ENCODE data around the gene MAP1LC3B.

MAP1LC3B gene

GRCh38 chr16:87451563-87452210, 59.6 kb downstream of the MAP1LC3B start:
- Histone ChIP-seq H3K4me3 (ENCODE audit: low read length, poor library complexity, severe bottlenecking) (no peak overlapping the region), H3K9ac (ENCODE audit: low read depth, low read length, poor library complexity, severe bottlenecking) (no peak overlapping the region), H3K9me3 (ENCODE audit: insufficient read depth, low read depth, low read length) (no peaks in the 10 kb centered on the region), H3K79me2 (ENCODE audit: insufficient read depth, low read length) (no peaks in the 10 kb centered on the region), H3K4me1 (ENCODE audit: insufficient read depth, low read length, poor library complexity, severe bottlenecking) (no peaks in the 10 kb centered on the region), H3F3A (ENCODE audit: low read depth) (no peaks in the 10 kb centered on the region), H2AFZ (ENCODE audit: low read length) (no peak overlapping the region), H3K4me2 (ENCODE audit: low read depth, low read length, poor library complexity, severe bottlenecking) (no peak overlapping the region), H3K36me3 (ENCODE audit: insufficient read depth, low read length) (no peaks in the 10 kb centered on the region), H4K20me1 (ENCODE audit: insufficient read depth, low read length, poor library complexity, severe bottlenecking) (no peaks in the 10 kb centered on the region), H3K27me3 (ENCODE audit: insufficient read depth, low read length, poor library complexity, severe bottlenecking) (no peaks in the 10 kb centered on the region), H3K9me2 (replicated peaks; ENCODE audit: low read depth, low read length) (no peaks in the 10 kb centered on the region)
- TF ChIP-seq EZH2phosphoT487 (IDR thresholded peaks at IDR 0.05; ENCODE audit: borderline replicate concordance), result no peak
- TF ChIP-seq CTCF (conservative IDR thresholded peaks at IDR 0.05; ENCODE audit: low read length), result no peak

GRCh38 chr16:87453326-87453725, 61.2 kb downstream of the MAP1LC3B start:
- Histone ChIP-seq H4K20me1 (ENCODE audit: insufficient read depth, low read length, poor library complexity, severe bottlenecking) (no peaks in the 10 kb centered on the region), H3K9me2 (replicated peaks; ENCODE audit: low read depth, low read length) (no peaks in the 10 kb centered on the region), H2AFZ (ENCODE audit: low read length) (no peak overlapping the region), H3K9me3 (ENCODE audit: insufficient read depth, low read depth, low read length) (no peaks in the 10 kb centered on the region), H3K27me3 (ENCODE audit: insufficient read depth, low read length, poor library complexity, severe bottlenecking) (no peaks in the 10 kb centered on the region), H3K4me1 (ENCODE audit: insufficient read depth, low read length, poor library complexity, severe bottlenecking) (no peaks in the 10 kb centered on the region), H3F3A (ENCODE audit: low read depth) (no peaks in the 10 kb centered on the region), H3K79me2 (ENCODE audit: insufficient read depth, low read length) (no peaks in the 10 kb centered on the region), H3K9ac (ENCODE audit: low read depth, low read length, poor library complexity, severe bottlenecking) (no peak overlapping the region), H3K36me3 (ENCODE audit: insufficient read depth, low read length) (no peaks in the 10 kb centered on the region), H3K4me3 (ENCODE audit: low read length, poor library complexity, severe bottlenecking) (no peak overlapping the region), H3K4me2 (ENCODE audit: low read depth, low read length, poor library complexity, severe bottlenecking) (no peak overlapping the region)
- no peak for TF ChIP-seq CTCF (conservative IDR thresholded peaks at IDR 0.05; ENCODE audit: low read length)
- TF ChIP-seq EZH2phosphoT487 (IDR thresholded peaks at IDR 0.05; ENCODE audit: borderline replicate concordance), result no peak

Data from Loucy (cell line).